ELR (cell line): ENCODE data around the gene SQOR.

ENCODE experiments used
- DNase-seq: peaks from one replicate; pipeline ENCODE4 v3.0.0-alpha.2; 2015; ENCODE audit warnings: low read depth

SQOR gene

GRCh38 chr15:45660231-45660979 is 25.6 kb downstream of the SQOR start:
- no peak for DNase-seq

- DNase-seq, result no peak
Measured at GRCh38 chr15:45662375-45662774, 27.5 kb downstream of the SQOR start.

GRCh38 chr15:45664451-45664850 is 29.6 kb downstream of the SQOR start:
- DNase-seq, result peak; percentile 27

GRCh38 chr15:45665261-45665660 is 30.4 kb downstream of the SQOR start:
- DNase-seq, result no peak

- DNase-seq, result peak; percentile 10
Measured at GRCh38 chr15:45666119-45666875, 31.5 kb downstream of the SQOR start.

GRCh38 chr15:45667002-45667401 is 32.2 kb downstream of the SQOR start:
- no peak for DNase-seq

GRCh38 chr15:45668386-45668785 is 33.6 kb downstream of the SQOR start:
- no peak for DNase-seq

- DNase-seq, result no peak
Measured at GRCh38 chr15:45669422-45669821, 34.6 kb downstream of the SQOR start.

- DNase-seq, result no peak
Measured at GRCh38 chr15:45670091-45670490, 35.3 kb downstream of the SQOR start.

- no peak for DNase-seq
Measured at GRCh38 chr15:45670511-45670910, 35.7 kb downstream of the SQOR start.

- no peak for DNase-seq
Measured at GRCh38 chr15:45674677-45675076, 39.8 kb downstream of the SQOR start.

GRCh38 chr15:45677797-45678196 is 43.0 kb downstream of the SQOR start:
- no peak for DNase-seq

- DNase-seq, result no peak
Measured at GRCh38 chr15:45678459-45679178, 43.8 kb downstream of the SQOR start.

GRCh38 chr15:45684533-45684932 is 49.7 kb downstream of the SQOR start:
- DNase-seq, result no peak

GRCh38 chr15:45689616-45690015 is 54.8 kb downstream of the SQOR start:
- DNase-seq, result no peak

- no peak for DNase-seq
Measured at GRCh38 chr15:45690581-45691260, 55.9 kb downstream of the SQOR start.

- DNase-seq, result no peak
Measured at GRCh38 chr15:45701108-45701507, 66.3 kb downstream of the SQOR start.

GRCh38 chr15:45702041-45702440 is 67.2 kb downstream of the SQOR start:
- DNase-seq, result no peak

- DNase-seq, result no peak
Measured at GRCh38 chr15:45703670-45704328, 69.0 kb downstream of the SQOR start.

- peak; percentile 62 for DNase-seq
Measured at GRCh38 chr15:45704329-45705249, 69.8 kb downstream of the SQOR start.
